ENCODE results near the gene ALG14. TPM values are rescaled to one million over a fixed set of nuclear protein-coding genes. Genes with fewer than 3 reads are reported as not detected.
A peak's percentile ranks its signal among the peaks of the same experiment; 100 is the strongest.
"Not testable (repeated sequence)": the region's sequence is repeated elsewhere in the genome, so short reads cannot be mapped to it uniquely, and the experiment has no call there.

Gene ALG14
- polyA plus RNA-seq, 5 donors, result 9.5 to 12.1 (median 9.6) TPM

- DNase-seq, result not testable (repeated sequence)
Measured at GRCh38 chr1:95091290-95091689, 18.5 kb upstream of the ALG14 start.

DNA sequence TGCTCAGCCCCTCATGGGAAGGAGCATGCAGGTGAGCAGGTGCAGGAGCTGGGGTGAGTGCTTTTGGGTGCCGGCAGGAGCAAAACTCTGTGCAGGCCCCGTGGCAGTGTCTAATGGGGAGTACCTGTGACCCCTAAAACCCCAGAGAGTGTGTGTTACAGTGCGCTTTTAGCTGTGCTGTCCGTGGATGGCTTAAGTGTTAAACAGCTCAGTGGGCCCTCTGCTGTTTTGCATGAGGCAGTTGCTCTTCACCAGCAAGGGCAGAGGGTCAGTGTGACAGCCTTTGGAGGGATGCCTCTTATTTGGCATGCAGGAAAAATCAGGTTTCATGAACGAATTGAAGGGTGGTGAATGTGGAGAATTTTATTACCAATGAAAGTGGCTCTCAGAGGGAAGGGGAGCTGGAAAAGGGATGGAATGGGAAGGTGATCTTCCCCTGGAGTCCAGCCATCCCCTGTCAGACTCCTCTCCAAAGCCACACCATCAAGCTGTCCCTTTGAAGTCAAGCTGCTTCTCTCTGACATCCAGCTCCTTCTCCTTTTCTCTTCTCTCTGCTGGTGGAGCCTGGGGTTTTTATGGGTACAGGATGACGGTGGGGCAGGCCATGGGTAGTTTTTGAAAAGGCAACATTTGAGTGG is 17.0 kb upstream of the ALG14 start:
- DNase-seq, result no peak

GRCh38 chr1:95088303-95088702 is 15.6 kb upstream of the ALG14 start:
- DNase-seq, result no peak

GRCh38 chr1:95086949-95087533 is 14.3 kb upstream of the ALG14 start:
- peak in 1 of 2 donors; percentile 8 for DNase-seq

DNA sequence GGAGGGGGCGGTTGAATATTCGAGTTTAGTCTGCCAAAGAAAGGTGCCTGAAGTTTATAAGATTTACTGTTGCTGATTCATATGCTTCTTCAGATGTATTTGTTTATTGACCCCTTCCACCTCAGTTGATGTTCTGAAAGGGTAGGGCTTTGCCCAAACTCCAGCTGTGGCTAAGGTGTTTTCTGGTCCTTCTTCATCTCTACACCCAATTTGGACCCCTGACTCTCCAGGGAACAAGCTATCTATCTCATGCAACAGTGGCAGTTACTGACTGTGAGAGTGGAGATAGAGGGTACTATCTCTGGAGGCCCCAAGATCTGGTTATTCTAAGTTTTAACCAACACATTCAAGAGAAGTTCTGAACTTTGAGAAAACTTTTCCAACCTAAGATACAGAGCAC is 12.6 kb upstream of the ALG14 start:
- no peak for DNase-seq

DNA sequence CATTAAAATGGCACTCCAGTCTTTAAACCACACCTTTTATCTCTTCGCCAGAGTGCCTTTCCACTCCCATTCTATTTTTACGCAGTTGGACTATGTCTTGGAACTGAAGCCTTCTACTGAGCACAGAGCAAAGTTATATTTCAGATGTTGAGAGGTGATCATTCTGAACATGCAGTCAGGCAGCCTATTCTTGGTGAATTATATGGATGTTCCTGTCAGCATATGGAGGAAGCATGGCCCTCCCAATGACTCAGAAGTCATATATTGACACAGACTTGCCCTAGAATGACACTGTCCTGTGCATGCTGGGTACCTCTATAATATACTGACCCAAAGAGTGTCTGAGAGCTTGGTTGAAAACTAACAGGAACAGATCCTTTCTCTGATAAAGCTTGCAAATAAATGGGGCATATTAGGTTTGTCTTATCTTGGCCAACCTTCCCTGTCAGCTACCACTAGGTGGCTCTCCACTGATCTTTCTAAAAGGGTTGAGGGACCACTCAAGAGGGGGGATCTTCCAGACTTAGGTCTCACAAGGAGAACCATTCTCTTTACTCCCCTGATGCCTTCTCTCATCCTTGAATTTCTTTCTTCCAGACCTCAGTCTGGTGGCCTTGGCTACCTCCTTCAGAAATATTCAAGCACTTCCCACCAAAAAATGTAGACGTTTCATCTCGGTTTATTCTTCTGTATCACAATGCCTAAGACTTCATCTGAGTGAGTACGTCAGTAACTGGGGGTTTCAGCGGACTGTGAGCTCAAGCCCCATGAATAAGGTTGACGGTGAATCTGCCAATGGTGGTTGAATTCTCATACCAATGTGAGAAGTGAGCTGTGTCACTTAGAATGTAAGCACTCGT is 11.8 kb upstream of the ALG14 start:
- peak in 1 of 2 donors; percentile 28 for DNase-seq

DNA sequence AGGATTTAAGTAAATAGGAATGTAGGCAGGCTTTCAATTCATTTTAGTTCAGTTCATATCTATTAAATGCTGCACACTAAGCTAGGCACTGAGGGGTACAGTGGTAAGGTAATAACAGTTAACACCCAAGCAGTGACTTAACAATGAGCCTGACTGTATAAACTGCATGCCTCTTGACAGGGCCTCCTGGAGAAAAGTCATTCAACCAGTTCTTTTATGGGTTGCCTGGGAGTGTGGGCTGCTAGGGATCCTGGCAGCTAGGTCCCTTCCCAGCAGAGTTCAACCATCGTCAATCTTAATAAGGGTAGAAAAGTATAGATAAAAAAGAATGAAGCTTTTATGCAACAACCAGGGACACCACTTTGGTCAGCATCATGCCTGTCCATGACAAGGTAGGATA is 8.1 kb upstream of the ALG14 start:
- no peak for DNase-seq

- no peak for DNase-seq
Measured at GRCh38 chr1:95080446-95080845, 7.7 kb upstream of the ALG14 start.

GRCh38 chr1:95076034-95076433 is 3.3 kb upstream of the ALG14 start:
- DNase-seq, result no peak

- no peak for DNase-seq
Measured at GRCh38 chr1:95073446-95073845, 695 bp upstream of the ALG14 start.

DNA sequence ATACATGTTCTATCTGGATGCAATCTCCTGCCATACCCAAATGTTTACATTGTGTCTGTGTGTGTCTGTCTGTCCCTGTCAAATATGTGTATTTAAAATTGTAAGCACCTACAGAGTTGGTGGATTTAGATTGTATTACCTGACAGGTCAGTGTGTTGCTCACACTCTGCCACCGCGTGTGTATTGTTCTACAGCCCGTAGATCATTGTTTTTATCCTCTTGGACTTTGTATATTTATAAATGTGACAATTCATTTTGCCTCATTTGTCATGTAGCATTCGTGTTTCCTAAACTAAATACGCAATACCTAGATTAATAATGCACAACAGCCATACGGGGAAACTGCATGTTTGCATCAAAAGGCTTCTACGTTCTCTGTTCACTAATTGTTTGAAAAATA is 634 bp downstream of the ALG14 start:
- no peak for DNase-seq

DNA sequence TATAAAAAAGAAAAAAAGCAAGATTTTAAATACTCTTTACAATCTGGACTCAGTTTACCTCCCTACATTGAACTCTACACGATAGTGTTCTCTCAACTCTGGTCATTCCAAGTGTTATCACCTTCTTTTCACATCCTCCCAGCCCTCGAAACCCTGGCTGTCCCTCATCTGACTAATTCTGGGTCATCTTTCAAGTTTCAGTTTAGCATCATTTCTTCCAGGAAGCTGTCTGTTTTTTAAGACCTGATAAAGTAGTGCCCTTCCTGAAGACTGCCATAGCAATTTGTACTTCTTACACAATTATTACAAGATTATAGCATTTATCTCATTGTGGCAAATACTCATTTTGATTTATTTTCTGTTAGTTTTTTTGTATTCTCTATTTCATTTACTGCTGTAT is 1.2 kb downstream of the ALG14 start:
- DNase-seq, result no peak

- no peak for DNase-seq
Measured at GRCh38 chr1:95069710-95070093, 3.0 kb downstream of the ALG14 start.

- no peak for DNase-seq
Measured at GRCh38 chr1:95068956-95069709, 3.6 kb downstream of the ALG14 start.

DNA sequence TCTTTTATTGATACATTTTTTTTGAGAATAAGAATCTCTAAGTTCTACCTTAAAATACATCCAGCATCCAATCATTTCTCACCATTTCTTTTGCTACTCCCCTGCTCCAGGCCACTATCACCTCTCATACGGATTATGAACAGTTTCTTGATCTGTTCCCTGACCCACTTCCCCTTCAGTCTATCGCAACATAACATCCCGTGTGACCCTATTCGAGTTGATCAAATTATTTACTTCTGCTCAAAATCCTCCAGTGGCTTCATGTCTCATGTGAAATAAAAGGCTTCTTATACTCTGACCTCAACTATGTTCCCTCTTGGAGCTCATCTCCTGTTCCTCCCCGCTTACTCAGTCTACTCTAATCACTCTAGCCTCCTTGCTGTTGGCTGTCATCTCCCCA is 5.2 kb downstream of the ALG14 start:
- no peak for DNase-seq

GRCh38 chr1:95067062-95067461 is 5.7 kb downstream of the ALG14 start:
- no peak for DNase-seq

DNA sequence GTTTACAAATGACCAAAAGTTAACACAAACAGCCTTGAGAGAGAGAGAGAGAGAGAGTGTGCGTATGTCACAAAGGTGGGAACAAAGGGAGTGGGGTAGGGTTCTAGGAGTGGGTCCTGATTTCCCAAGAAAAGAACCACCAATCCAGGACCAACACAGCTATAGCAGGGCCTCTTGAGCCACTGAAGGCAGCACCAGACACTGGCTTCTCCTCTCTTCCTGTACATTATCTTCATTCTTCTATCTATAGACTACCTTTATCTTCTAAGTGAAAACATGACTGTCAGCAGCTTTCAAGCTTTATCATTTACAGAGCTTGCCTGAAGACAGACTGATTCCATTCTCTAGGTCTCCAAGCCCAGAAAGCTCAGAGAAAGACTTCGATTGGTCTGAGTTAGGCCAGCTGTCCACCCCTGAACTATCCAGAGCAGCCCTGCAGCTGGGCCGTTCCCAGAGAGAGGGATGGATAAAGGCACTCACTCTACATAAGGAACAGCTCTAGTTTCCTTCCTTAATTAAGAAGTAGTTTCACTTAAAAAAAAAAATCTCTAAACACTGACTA is 11.2 kb downstream of the ALG14 start:
- no peak for DNase-seq

DNA sequence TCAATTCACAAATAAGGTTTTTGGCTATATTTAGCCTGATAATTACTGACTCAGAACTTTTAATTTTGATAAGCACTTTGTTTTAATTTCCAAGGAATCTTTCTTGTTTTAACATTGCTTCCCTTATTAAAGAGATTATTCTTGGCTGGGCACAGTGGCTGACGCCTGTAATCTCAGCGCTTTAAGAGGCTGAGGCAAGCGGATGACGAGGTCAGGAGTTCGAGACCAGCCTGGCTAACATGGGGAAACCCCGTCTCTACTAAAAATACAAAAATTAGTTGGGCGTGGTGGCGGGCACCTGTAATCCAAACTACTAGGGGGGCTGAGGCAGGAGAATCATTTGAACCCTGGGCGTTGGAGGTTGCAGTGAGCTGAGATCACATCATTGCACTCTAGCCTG is 13.8 kb downstream of the ALG14 start:
- DNase-seq, result no peak

GRCh38 chr1:95057351-95057750 is 15.4 kb downstream of the ALG14 start:
- no peak for DNase-seq

DNA sequence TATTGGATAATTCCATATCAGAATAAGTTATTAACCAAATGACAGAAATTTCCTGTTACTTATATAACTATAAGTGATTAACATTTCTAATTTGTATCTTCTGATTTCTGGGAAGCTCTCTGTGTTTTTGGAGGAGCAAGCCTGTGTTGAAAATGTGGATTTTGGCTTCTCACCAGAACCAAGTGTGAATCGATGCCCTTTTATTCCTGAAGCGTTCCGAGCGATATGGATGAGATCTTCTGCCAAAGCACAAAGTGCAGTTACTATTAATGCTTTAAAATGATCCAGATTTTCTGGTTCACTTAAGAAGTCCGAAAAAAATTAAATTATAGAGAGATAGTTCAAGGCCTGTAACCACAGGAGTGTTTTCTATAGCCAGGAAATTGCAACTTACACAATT is 22.8 kb downstream of the ALG14 start:
- DNase-seq, result no peak

GRCh38 chr1:95048317-95048716 is 24.4 kb downstream of the ALG14 start:
- no peak for DNase-seq

DNA sequence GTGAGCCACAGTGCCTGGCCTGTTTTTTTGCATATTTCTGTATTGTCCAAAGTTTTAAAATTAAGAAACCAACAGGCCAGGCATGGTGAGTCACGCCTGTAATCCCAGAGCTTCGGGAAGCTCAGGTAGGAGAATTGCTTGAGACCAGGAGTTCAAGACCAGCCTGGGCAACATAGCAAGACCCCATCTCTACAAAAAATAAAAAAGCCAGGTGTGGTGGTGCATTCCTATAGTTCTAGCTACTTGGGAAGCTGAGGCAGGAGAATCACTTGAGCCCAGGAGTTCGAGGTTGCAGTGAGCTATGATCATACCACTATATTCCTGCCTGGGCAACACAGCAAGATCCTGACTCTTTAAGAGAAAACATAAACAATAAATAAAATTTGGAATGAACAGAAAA is 25.1 kb downstream of the ALG14 start:
- not testable (repeated sequence) for DNase-seq

All from right lung (tissue), 5 donors.